Fibroblast of the aortic adventitia (primary cell): Measurements from ENCODE around the gene ROR2. TPM values are rescaled to one million over a fixed set of nuclear protein-coding genes. Genes with fewer than 3 reads are reported as not detected.

Experiments used
- DNase-seq: peaks from one replicate; pipeline ENCODE4 v3.0.0-alpha.2; 2010; ENCODE audit warnings: low read depth
- H3K4me3 ChIP-seq: 2 replicates; pipeline ENCODE4 v1.5.1; 2011; ENCODE audit warnings: low read depth, mild to moderate bottlenecking, control low read depth, low read length, moderate library complexity
- CTCF ChIP-seq: IDR thresholded peaks from 2 replicates; pipeline ENCODE4 v1.5.1; 2011; ENCODE audit warnings: mild to moderate bottlenecking, low read length, control low read depth, inconsistent platforms; ENCODE audit not compliant: insufficient read depth
- total RNA-seq: library from RNA; depleted of rRNA; stranded (reverse); fragments of >200 nt; gene quantifications from 2 replicates; pipeline ENCODE4 v1.2.3, GENCODE V29; 2012; ENCODE audit warnings: low replicate concordance

Gene ROR2
- total RNA-seq, 1 donor: 13.0 TPM

- no peak for TF ChIP-seq CTCF
- H3K4me3 ChIP-seq: peak overlapping the region; percentile 65
- peak; percentile 47 for DNase-seq
Measured at GRCh38 chr9:91714020-91714806, 235.8 kb downstream of the ROR2 start.

DNA sequence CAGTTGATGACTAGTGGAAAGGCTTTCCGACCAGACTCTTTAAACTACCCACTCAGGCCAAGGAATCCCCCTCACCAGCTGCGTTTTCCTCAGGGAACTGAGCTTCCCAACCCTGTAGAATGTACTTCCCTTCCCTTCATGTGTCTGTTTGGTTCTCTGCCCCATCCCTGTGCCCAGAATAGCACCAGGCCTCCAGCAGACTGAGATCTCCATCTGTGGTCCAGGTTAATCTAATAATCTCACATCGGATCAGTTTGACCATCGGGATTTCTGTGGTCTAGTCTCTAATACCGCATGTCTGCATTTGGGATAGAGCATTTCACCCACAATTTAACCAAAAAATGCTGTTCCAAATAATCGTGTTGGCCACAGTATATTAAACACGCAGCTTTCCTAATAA lies 237.2 kb downstream of the ROR2 start:
- no peak for DNase-seq
- no peak for TF ChIP-seq CTCF
- H3K4me3 ChIP-seq: no peak overlapping the region

DNA sequence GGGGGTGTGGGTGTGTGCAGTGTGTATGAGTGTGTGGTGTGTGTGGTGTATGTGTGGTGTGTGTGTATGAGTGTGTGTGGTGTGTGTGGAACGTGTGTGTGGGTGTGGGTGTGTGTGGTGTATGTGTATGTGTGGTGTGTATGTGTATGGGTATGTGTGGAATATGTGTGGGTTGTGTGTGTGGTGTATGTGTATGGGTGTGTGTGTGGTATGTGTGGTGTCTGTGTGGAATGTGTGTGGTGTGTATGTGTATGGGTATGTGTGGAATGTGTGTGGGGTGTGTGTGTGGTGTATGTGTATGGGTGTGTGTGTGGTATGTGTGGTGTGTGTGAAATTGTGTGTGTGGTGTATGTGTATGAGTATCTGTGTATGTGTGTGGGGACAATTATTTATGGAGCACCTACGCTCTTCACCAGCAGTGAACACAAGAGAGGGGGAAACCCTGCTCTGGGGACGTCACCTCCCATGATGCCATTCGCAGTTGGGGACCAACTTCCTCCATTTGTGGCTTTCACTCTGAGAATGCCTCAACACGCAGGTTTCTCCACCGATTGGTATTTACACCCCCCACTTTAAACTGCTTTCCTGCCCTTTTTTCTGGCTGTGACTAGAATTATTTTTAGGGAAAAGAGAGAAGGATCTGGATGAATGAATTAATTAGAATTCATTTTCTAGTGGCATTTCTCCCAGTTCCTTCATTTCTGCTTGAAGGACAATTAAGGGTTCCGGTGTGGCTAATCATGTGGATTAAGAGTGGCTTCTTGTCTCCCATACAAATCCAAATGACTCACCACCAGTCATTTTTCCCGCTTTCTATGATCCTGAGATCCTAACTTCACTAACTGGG lies 238.1 kb downstream of the ROR2 start:
- DNase-seq: no peak

DNA sequence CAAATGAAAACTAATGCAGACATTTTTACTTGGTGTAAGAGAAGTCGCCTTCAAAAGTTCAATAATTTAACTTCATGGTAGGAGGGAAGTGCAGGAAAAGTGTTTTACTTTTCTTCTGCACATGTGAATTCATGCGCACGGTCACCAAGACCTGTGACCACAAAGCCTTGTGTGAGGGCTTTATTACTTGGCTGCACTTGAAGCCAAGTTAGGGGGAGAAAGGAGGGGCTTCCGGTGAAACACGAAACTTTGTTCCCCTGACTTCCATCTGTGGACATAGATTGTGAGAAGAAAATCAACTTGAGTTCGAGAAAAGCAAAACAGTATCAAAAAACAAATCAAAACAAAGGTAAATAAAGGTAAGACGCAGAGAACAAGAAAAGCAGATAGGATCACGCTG lies 239.9 kb downstream of the ROR2 start:
- no peak for DNase-seq
- no peak for TF ChIP-seq CTCF

More for the DNA sequence above, 238.1 kb downstream of the ROR2 start:
- H3K4me3 ChIP-seq: no peak overlapping the region
- TF ChIP-seq CTCF: no peak

GRCh38 chr9:91705386-91705785 lies 244.6 kb downstream of the ROR2 start:
- H3K4me3 ChIP-seq: no peak overlapping the region
- TF ChIP-seq CTCF: no peak
- DNase-seq: no peak

More for the DNA sequence above, 239.9 kb downstream of the ROR2 start:
- no peak overlapping the region for H3K4me3 ChIP-seq

- DNase-seq: no peak
- TF ChIP-seq CTCF: no peak
- no peak overlapping the region for H3K4me3 ChIP-seq
Measured at GRCh38 chr9:91700475-91700874, 249.6 kb downstream of the ROR2 start.
